GM19372 (cell line): ENCODE results near the gene IYD.

Experiments used
- ATAC-seq: cut with Tn5 transposase; IDR thresholded peaks from one replicate; pipeline ENCODE4 v1.9.1; 2021; ENCODE audit warnings: mild to moderate bottlenecking, low read depth, moderate library complexity; ENCODE audit not compliant: unreplicated experiment

IYD gene, protein sequence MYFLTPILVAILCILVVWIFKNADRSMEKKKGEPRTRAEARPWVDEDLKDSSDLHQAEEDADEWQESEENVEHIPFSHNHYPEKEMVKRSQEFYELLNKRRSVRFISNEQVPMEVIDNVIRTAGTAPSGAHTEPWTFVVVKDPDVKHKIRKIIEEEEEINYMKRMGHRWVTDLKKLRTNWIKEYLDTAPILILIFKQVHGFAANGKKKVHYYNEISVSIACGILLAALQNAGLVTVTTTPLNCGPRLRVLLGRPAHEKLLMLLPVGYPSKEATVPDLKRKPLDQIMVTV

GRCh38 chr6:150368762-150369161 is at the start of gene IYD:
IYD (plus strand) TSS chr6:150369012; CDS start chr6:150369032, 20 bp downstream.
- ATAC-seq: no peak

GRCh38 chr6:150319924-150320323 is 48.9 kb upstream of the IYD start:
- no peak for ATAC-seq

GRCh38 chr6:150320442-150320841 is 48.4 kb upstream of the IYD start:
- ATAC-seq: no peak

DNA sequence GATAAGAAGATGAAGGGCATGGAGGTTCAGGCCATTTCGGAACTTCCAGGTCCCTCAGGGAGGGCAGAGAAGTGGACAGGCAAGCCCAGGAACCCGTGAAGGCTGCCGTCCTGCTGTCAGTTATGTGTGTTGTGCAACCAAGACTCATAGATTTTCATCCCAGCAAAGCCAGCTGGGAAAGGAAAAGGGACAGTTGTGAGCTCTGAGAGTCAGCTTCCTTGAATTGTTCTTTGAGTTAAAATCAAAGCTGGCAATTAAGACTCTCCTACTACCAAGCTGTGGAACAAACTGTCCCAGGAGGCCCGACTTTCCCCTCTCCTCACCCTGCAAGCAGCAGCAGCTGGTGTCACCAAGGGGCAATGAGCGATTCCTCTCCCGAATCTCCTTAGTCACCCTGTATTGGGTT is 46.3 kb upstream of the IYD start:
- ATAC-seq: no peak

DNA sequence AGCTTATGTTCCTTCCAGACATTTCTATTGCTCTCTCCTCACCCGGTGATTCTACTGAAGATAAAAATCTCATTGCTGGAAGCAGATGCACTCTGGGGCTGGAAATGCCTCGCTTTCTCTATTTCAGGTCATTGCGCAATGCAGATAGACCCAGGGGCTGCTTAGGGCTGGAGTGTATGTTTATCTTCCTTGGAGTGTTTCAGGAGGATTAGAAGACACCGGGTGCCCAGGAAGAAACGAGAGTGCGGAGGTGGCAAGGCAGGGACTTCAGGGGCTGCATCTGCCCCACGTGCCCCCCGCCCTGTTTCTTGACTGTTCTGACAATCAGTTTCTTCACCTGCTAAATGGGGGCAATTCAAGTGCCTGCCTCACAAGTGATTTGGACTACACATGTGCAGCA is 45.6 kb upstream of the IYD start:
- no peak for ATAC-seq

GRCh38 chr6:150324044-150324443 is 44.8 kb upstream of the IYD start:
- no peak for ATAC-seq

DNA sequence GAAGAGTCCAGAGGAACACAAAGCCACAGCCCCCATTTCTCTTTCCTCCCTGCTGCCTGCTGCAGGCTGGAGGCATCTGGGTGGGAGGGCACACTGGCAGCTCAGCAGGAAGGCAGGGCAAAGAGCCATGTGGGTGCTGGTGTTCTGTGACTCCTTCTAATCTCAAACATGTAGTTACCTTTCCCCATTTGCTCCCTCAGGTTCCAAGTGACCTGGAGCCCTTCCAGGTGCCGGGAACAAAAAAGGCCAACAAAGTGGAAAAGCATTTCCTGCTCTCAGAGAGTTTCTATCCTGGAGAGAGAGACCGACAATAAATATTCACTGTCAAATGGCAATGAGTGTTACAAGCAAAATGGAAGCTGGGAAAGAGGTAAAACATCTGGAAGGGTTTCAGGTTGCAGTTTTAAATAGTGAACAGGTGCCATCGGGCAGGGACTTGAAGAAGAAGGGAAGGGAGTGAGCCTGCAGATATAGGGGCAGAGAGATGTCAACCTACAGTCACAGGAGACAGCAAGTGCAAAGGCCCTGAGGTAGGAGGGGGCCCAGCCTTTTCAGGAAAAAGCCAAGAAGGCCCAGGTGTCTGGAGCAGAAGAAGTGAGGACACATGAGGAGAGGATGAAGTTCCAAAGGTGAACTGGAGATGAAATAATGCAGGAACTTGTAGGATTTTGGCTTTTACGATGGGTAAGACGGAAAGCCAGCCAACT is 43.6 kb upstream of the IYD start:
- ATAC-seq: no peak

DNA sequence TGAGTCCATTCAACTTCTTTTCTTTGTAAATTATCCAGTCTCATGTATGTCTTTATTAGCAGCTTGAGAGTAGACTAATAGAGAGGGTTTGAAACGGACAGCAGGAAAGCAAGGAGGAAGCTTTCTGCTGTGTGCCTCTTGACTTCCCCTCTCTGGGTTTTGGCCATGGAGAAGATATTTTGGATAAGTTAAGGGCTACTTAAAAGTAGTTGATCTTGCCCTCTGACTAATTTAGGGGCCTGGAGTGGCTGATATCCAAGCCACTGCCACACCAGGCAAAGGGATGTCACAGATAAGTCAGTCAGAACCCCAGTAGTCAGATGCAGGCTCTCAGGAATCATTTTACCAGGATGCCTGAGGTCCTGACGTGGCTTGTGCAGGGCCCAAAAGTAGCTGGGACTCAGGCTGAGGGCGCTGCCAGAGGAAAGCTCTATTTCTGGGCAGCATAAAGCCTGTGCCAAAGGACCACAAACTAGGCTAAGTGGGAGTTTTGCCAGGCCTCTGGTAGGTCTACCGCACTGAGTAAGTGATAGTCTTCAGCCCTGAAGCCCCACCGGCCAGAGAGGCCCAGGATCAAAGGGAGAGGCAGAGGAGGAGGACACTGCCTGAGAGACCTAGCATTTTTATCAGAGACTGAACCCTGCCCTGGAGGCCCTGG is 41.6 kb upstream of the IYD start:
- ATAC-seq: no peak

- no peak for ATAC-seq
Observed at GRCh38 chr6:150328744-150329405, 39.9 kb upstream of the IYD start.

DNA sequence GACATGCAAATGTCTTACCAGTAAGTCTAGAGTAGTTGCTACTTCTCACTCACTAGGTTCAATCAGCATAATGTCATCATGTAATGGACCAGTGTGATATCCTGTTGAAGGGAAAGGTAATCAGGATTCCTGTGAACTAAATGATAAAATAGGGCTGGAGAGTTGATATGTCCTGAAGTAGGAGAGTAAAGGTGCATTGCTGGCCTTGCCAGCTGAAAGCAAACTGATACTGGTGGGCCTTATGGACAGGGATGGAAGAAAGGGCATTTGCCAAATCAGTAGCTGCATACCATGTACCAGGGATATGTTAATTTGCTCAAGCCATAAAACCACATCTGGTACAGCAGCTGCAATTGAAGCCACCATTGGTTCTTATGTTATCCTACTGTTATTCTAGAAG is 37.5 kb upstream of the IYD start:
- no peak for ATAC-seq

DNA sequence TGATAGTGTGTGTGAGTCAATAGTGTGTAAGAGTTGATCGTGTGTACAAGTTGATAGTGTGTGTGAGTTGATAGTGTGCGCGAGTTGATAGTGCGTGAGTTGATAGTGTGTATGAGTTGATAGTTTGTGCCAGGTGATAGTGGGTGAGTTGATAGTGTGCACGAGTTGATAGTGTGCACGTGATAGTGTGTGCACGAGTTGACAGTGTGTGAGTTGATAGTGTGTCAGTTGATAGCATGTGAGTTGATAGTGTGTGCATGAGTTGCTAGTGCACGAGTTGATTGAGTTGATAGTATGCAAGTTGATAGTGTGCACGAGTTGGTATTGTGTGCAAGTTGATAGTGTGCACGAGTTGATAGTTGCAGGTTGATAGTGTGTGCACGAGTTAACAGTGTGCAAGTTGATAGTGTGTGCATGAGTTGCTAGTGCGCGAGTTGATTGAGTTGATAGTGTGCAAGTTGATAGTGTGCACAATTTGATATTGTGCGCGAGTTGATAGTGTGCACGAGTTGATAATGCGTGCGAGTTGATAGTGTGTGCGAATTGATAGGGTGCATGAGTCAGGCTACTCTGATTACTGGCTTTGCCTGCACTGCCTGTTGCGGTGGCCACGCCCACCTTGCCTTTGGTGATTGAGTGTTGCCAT is 35.8 kb upstream of the IYD start:
- ATAC-seq: no peak

DNA sequence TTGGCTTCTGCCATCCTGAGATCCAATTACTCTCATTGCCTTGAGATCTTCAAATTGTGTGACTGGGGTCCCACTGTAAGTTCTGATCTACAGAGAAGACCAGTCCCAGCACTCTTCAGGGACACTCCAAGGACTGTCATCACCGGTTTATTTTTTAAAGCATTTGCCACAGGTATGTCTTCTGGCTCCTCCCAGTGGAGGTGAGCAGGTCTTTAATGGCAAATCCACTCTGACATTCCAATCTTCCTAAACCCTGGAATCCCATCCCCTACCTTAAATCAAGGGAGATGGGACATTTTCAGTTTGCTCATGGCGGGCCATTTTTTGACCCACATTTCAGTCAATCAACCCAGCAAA is 35.2 kb upstream of the IYD start:
- no peak for ATAC-seq

GRCh38 chr6:150334790-150335783 is 33.7 kb upstream of the IYD start:
- ATAC-seq: no peak

- ATAC-seq: no peak
Observed at GRCh38 chr6:150336299-150336698, 32.5 kb upstream of the IYD start.

DNA sequence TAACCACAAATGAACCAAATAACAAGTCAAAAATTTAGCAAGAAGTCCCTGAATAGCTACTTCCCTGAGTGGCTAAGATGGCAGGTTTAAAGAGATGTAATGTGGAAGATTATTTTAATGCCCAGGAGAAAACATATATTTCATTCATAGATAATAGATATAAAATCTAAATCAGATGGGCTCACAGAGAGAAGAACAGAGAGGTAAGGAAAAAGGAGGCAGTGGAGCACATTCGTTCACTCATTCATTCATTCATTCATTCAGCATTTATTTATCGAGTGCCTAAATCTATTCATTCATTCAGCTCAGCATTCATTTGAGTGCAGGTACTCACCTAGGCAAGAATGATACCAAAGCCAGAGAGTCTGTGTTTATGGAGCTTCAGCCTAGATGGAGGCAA is 32.1 kb upstream of the IYD start:
- ATAC-seq: no peak

DNA sequence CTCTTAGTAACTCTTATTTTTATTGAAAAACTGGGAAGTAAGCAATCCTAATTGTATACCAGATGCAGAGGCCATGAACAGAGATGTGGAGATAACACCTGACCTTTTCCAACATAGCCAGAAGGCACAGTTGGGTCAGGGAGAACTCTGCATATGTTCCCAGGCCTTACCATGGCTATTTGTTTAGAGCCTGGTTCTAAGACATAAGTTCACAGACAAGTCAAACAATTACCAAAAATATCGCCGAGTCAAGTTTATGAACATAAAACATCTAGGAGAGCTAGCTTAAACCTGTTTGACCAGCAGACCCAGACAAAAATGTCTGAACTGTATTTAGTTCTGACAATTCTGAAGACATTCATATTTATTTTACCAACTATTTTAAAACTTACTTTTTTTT is 26.7 kb upstream of the IYD start:
- ATAC-seq: no peak

- no peak for ATAC-seq
Observed at GRCh38 chr6:150343434-150343833, 25.4 kb upstream of the IYD start.

DNA sequence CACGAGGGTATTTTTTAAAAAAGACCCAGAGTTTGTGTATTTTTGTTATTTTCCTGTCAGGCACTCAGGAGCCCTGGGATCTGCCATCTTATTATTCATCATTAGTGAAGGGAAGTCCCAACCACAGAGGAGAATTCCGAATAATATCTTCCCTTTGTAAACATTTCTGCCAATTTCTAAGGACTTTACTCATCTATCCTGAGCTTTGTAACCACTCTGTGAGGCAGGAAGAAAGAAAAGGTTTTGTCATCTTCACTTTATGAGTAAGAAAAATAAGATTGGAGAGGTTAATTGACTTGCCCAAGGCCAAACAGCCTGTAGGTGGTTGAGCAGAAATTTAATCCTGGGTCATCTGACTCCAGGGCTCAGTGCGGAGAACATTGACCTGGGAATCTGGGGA is 23.0 kb upstream of the IYD start:
- ATAC-seq: no peak

- ATAC-seq: no peak
Observed at GRCh38 chr6:150346346-150346745, 22.5 kb upstream of the IYD start.

DNA sequence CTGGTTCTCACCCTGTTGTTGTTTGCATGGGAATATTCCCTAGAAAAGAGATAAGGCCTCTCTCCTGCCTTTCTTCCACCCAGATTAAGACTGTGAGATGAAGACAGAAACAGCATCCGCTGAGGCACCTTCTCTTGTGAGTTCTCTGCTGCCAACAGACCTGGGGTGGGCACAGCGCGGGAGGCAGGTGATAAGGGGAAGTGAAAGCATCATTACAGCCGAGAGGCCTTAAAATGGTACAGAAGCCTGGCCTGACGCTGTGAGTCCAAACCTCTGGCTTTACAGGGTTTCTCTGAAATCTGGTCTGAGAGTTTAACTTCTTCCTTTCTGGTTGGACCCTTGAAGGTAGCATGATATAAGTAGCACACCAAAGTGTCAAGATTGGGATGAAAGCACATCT is 21.0 kb upstream of the IYD start:
- ATAC-seq: no peak
